ENCODE measurements around the gene ADSS2.

ADSS2 gene

DNA sequence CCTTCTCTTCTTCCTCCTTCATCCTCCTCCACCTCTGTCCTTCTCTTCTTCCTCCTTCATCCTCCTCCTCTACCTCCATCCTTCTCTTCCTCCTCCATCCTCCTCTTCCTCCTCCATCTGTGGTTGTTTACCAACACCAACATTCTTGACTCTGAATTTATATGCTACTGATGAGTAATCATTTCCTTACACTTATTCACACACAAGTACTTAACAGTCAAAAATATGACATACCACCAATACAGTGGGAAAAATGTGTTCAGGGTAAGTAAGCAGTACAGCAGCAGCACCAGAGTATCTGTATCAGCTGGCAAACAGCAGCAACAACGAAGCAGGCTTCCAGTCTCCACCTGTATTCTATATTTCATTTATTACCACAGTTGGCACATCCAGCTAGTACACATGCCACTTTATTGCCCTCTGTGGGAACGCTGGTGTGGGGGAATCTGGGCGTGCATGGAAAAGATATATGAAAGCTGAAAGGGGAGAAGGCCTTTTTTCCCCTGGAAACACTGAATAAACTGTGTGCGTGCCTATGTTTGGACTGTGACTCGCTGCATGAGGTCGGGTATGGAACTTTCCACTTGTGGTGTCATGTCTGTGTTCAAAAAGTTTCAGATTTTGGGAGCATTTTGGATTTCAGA, 16.0 kb downstream of the ADSS2 start:
- peak; percentile 44 to 79 for DNase-seq (ENCODE audit: low read depth in 2 of 2)
- H3K4me3 ChIP-seq (replicated peaks in 1 of 2; ENCODE audit: low read depth in 2 of 2, low read length in 2 of 2): no peak overlapping the region
- TF ChIP-seq, protein P1, sequence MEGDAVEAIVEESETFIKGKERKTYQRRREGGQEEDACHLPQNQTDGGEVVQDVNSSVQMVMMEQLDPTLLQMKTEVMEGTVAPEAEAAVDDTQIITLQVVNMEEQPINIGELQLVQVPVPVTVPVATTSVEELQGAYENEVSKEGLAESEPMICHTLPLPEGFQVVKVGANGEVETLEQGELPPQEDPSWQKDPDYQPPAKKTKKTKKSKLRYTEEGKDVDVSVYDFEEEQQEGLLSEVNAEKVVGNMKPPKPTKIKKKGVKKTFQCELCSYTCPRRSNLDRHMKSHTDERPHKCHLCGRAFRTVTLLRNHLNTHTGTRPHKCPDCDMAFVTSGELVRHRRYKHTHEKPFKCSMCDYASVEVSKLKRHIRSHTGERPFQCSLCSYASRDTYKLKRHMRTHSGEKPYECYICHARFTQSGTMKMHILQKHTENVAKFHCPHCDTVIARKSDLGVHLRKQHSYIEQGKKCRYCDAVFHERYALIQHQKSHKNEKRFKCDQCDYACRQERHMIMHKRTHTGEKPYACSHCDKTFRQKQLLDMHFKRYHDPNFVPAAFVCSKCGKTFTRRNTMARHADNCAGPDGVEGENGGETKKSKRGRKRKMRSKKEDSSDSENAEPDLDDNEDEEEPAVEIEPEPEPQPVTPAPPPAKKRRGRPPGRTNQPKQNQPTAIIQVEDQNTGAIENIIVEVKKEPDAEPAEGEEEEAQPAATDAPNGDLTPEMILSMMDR (IDR thresholded peaks at IDR 0.05; ENCODE audit: low read depth, low read length): no peak

- TF ChIP-seq, protein P1 (IDR thresholded peaks at IDR 0.05; ENCODE audit: low read depth, low read length): no peak
- no peak overlapping the region for H3K4me3 ChIP-seq (replicated peaks in 1 of 2; ENCODE audit: low read depth in 2 of 2, low read length in 2 of 2)
- no peak for DNase-seq (ENCODE audit: low read depth in 2 of 2)
Measured at GRCh38 chr1:244431166-244431565, 20.5 kb downstream of the ADSS2 start.

DNA sequence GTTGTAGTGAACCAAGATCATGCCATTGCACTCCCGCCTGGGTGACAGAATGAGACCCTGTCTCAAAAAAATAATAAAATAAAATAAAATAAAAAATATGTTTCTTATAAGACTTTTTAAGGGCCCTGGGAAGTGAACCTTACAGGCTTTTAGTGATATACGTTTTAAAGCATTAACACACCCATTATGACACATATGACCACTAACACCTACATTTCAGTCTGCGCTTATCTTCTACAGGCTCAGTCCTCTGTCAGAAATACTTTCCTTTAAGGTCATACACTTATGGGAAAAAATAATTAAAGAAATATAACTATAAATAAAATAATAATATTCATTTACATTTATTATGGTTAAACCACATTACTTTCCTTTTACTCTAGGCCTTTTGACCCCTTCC, 21.9 kb downstream of the ADSS2 start:
- TF ChIP-seq, protein P1 (IDR thresholded peaks at IDR 0.05; ENCODE audit: low read depth, low read length): no peak
- no peak overlapping the region for H3K4me3 ChIP-seq (replicated peaks in 1 of 2; ENCODE audit: low read depth in 2 of 2, low read length in 2 of 2)
- DNase-seq (ENCODE audit: low read depth in 2 of 2): no peak

- H3K4me3 ChIP-seq (replicated peaks in 1 of 2; ENCODE audit: low read depth in 2 of 2, low read length in 2 of 2): no peak overlapping the region
- TF ChIP-seq, protein P1 (IDR thresholded peaks at IDR 0.05; ENCODE audit: low read depth, low read length): no peak
- DNase-seq (ENCODE audit: low read depth in 2 of 2): no peak
Measured at GRCh38 chr1:244427647-244428046, 24.1 kb downstream of the ADSS2 start.

DNA sequence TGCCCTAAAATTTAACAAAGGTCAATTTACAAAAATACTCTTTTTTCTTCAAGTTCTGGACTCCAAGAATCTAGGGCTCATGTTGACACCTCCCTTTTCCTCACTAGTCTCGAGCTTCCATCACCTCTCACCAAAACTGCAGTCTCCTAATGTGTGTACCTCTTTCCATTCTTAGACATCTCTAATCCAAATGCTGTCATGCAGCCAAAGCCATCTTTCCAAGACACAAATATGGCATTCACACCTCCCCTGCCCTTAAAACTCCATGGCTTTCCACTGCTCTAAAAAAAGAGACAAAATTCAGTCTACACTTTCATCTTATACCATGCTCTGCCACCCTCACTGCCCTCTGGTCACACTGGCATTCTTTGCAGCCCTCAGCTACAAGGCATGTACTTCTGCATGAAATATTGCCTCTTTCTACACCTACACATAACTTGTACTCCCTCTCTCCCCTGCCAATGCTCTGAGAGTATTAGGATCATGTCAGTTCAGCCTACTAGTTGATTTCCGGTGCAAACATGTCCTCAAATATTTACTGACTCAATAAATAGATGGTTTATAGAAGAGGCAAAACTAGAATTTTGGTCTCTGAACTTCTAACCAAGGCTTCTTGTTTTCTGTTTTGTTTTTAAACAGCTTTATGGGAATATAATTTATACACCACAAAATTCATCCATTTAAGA, 26.9 kb downstream of the ADSS2 start:
- no peak for DNase-seq (ENCODE audit: low read depth in 2 of 2)
- TF ChIP-seq, protein P1 (IDR thresholded peaks at IDR 0.05; ENCODE audit: low read depth, low read length): no peak
- no peak overlapping the region for H3K4me3 ChIP-seq (replicated peaks in 1 of 2; ENCODE audit: low read depth in 2 of 2, low read length in 2 of 2)

- TF ChIP-seq, protein P1 (IDR thresholded peaks at IDR 0.05; ENCODE audit: low read depth, low read length): no peak
- peak in 1 of 2 donors; percentile 48 for DNase-seq (ENCODE audit: low read depth in 2 of 2)
- no peak overlapping the region for H3K4me3 ChIP-seq (replicated peaks in 1 of 2; ENCODE audit: low read depth in 2 of 2, low read length in 2 of 2)
Measured at GRCh38 chr1:244422174-244422573, 29.5 kb downstream of the ADSS2 start.
